Neural cell (in vitro differentiated cells): ENCODE measurements around the gene GHRH. TPM values are rescaled to one million over a fixed set of nuclear protein-coding genes. Genes with fewer than 3 reads are reported as not detected.

Source experiments
- H2AFZ ChIP-seq: fragments of 200-600, 300-800 bp; sonication (generic), shearing (Covaris generic); 2 replicates; pipeline ENCODE4 v1.6.0; 2014; ENCODE audit warnings: low read depth, mild to moderate bottlenecking, antibody characterized with exemption, low read length, moderate library complexity
- H3F3A ChIP-seq: fragments of 200-600 bp; shearing (Covaris generic); 2 replicates; pipeline ENCODE4 v1.6.1; 2016; ENCODE audit warnings: mild to moderate bottlenecking, moderate library complexity, mixed read lengths, antibody characterized with exemption, low read length; ENCODE audit not compliant: insufficient read depth, poor library complexity, severe bottlenecking
- H3K27ac ChIP-seq: fragments of 200-600, 300-800 bp; sonication (generic), shearing (Covaris generic); 2 replicates; pipeline ENCODE4 v1.5.1; 2014; ENCODE audit warnings: mild to moderate bottlenecking, low read length, moderate library complexity
- H3K27me3 ChIP-seq: fragments of 300-800, 200-600 bp; sonication (generic), shearing (Covaris generic); 2 replicates; pipeline ENCODE4 v1.6.0; 2014; ENCODE audit warnings: mild to moderate bottlenecking, low read depth, low read length, moderate library complexity; ENCODE audit not compliant: insufficient read depth
- H3K36me3 ChIP-seq: fragments of 300-800, 200-600 bp; sonication (generic), shearing (Covaris generic); 2 replicates; pipeline ENCODE4 v1.5.1; 2014; ENCODE audit warnings: mild to moderate bottlenecking, antibody characterized with exemption, low read length, moderate library complexity; ENCODE audit not compliant: insufficient read depth
- H3K4me2 ChIP-seq: fragments of 300-800, 200-600 bp; sonication (generic), shearing (Covaris generic); 2 replicates; pipeline ENCODE4 v1.6.0; 2014; ENCODE audit warnings: mild to moderate bottlenecking, low read length
- H3K4me3 ChIP-seq: fragments of 300-800, 200-600 bp; sonication (generic), shearing (Covaris generic); 2 replicates; pipeline ENCODE4 v1.5.1; 2014; ENCODE audit warnings: mild to moderate bottlenecking, low read length, moderate library complexity
- H3K79me2 ChIP-seq: fragments of 200-600 bp; shearing (Covaris generic); replicated peaks from 2 replicates; pipeline ENCODE4 v1.6.0; 2014; ENCODE audit warnings: mild to moderate bottlenecking, low read length, moderate library complexity; ENCODE audit not compliant: insufficient read depth
- H3K9ac ChIP-seq: fragments of 300-800, 200-600 bp; sonication (generic), shearing (Covaris generic); 2 replicates; pipeline ENCODE4 v1.6.1; 2016; ENCODE audit warnings: mild to moderate bottlenecking, low read length, mixed read lengths
- H3K9me2 ChIP-seq: fragments of 200-600 bp; shearing (Covaris generic); 2 replicates; pipeline ENCODE4 v1.6.1; 2016; ENCODE audit warnings: mild to moderate bottlenecking, low read length, mixed read lengths; ENCODE audit not compliant: insufficient read depth
- H3K9me3 ChIP-seq: fragments of 200-600, 300-800 bp; sonication (generic), shearing (Covaris generic); 2 replicates; pipeline ENCODE4 v1.6.1; 2016; ENCODE audit warnings: mild to moderate bottlenecking, mixed run types, low read length, moderate library complexity, mixed read lengths
- H4K20me1 ChIP-seq: fragments of 200-600 bp; shearing (Covaris generic); 2 replicates; pipeline ENCODE4 v1.6.1; 2016; ENCODE audit warnings: mild to moderate bottlenecking, mixed run types; ENCODE audit not compliant: insufficient read depth
- EP300 ChIP-seq: fragments of 450-650 bp; conservative IDR thresholded peaks from 2 replicates; pipeline ENCODE4 v1.6.1; 2014; ENCODE audit warnings: antibody characterized with exemption, mild to moderate bottlenecking, moderate library complexity; ENCODE audit not compliant: poor library complexity, severe bottlenecking
- EZH2 ChIP-seq: fragments of 200-600, 300-800 bp; shearing (Covaris generic), sonication (generic); IDR thresholded peaks from 2 replicates; pipeline ENCODE4 v1.6.1; 2014; ENCODE audit warnings: antibody characterized with exemption, low read length, borderline replicate concordance, mild to moderate bottlenecking; ENCODE audit not compliant: insufficient read depth, poor library complexity, severe bottlenecking
- MXI1 ChIP-seq: fragments of 450-650 bp; conservative IDR thresholded peaks from 2 replicates; pipeline ENCODE4 v1.6.1; 2014; ENCODE audit warnings: antibody characterized with exemption, mild to moderate bottlenecking; ENCODE audit not compliant: poor library complexity, severe bottlenecking
- POLR2AphosphoS5 ChIP-seq: IDR thresholded peaks from 2 replicates; pipeline ENCODE4 v1.6.1; 2012
- RAD21 ChIP-seq: fragments of 450-650 bp; conservative IDR thresholded peaks from 2 replicates; pipeline ENCODE4 v1.6.1; 2014; ENCODE audit warnings: antibody characterized with exemption, mild to moderate bottlenecking, moderate library complexity
- SMC3 ChIP-seq: fragments of 450-650 bp; conservative IDR thresholded peaks from 2 replicates; pipeline ENCODE4 v1.6.1; 2014; ENCODE audit warnings: antibody characterized with exemption, mild to moderate bottlenecking, moderate library complexity; ENCODE audit not compliant: poor library complexity
- TAF1 ChIP-seq: IDR thresholded peaks from 2 replicates; pipeline ENCODE4 v1.6.1; 2012; ENCODE audit warnings: low read depth
- polyA plus RNA-seq: library from polyadenylated mRNA; depleted of rRNA; stranded (reverse); fragments of >200 nt; gene quantifications from 2 replicates; pipeline ENCODE4 v1.2.3, GENCODE V29; 2014
- TF ChIP-seq, protein P1 (sequence below): IDR thresholded peaks from 2 replicates; pipeline ENCODE4 v1.6.1; 2012; ENCODE audit warnings: borderline replicate concordance
- TF ChIP-seq, protein P2 (sequence below): fragments of 450-650 bp; IDR thresholded peaks from 2 replicates; pipeline ENCODE4 v1.5.1; 2014; ENCODE audit warnings: antibody characterized with exemption, mild to moderate bottlenecking, moderate library complexity; ENCODE audit not compliant: poor library complexity, severe bottlenecking

Gene GHRH
- polyA plus RNA-seq, 1 donor from 2014 or later = not detected

DNA sequence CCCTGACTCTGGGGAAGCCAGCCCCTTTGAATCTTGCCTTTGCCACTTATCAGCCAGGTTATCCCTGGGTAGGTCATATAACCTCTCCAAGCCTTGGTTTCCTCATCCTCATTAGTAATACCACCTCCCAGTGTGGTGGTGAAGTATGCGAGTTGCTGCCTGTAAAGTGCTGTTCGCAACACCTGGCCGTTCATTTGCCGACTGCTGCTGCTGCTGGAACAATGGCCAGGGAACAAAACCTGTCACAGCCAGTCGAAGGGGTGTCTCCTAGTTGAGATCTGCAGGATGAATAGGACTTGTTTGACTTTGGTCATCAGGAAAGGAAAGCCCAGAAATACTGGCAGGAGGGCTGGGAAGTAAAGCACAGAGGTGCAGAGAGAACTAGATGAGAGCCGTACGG, 34.0 kb upstream of the GHRH start:
- H3K4me2 ChIP-seq = no peak overlapping the region
- no peaks in the 10 kb centered on the region for H3K36me3 ChIP-seq

GRCh38 chr20:37295001-37295400, 33.4 kb upstream of the GHRH start:
- no peak overlapping the region for H3K4me3 ChIP-seq
- no peak overlapping the region for H2AFZ ChIP-seq
- TF ChIP-seq, protein P1, sequence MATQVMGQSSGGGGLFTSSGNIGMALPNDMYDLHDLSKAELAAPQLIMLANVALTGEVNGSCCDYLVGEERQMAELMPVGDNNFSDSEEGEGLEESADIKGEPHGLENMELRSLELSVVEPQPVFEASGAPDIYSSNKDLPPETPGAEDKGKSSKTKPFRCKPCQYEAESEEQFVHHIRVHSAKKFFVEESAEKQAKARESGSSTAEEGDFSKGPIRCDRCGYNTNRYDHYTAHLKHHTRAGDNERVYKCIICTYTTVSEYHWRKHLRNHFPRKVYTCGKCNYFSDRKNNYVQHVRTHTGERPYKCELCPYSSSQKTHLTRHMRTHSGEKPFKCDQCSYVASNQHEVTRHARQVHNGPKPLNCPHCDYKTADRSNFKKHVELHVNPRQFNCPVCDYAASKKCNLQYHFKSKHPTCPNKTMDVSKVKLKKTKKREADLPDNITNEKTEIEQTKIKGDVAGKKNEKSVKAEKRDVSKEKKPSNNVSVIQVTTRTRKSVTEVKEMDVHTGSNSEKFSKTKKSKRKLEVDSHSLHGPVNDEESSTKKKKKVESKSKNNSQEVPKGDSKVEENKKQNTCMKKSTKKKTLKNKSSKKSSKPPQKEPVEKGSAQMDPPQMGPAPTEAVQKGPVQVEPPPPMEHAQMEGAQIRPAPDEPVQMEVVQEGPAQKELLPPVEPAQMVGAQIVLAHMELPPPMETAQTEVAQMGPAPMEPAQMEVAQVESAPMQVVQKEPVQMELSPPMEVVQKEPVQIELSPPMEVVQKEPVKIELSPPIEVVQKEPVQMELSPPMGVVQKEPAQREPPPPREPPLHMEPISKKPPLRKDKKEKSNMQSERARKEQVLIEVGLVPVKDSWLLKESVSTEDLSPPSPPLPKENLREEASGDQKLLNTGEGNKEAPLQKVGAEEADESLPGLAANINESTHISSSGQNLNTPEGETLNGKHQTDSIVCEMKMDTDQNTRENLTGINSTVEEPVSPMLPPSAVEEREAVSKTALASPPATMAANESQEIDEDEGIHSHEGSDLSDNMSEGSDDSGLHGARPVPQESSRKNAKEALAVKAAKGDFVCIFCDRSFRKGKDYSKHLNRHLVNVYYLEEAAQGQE = no peak
- TF ChIP-seq RAD21 (no peak), MXI1 (no peak), TAF1 (no peak), EZH2 (no peak), POLR2AphosphoS5 (no peak), SMC3 (no peak), EP300 (no peak)
- TF ChIP-seq, protein P2, sequence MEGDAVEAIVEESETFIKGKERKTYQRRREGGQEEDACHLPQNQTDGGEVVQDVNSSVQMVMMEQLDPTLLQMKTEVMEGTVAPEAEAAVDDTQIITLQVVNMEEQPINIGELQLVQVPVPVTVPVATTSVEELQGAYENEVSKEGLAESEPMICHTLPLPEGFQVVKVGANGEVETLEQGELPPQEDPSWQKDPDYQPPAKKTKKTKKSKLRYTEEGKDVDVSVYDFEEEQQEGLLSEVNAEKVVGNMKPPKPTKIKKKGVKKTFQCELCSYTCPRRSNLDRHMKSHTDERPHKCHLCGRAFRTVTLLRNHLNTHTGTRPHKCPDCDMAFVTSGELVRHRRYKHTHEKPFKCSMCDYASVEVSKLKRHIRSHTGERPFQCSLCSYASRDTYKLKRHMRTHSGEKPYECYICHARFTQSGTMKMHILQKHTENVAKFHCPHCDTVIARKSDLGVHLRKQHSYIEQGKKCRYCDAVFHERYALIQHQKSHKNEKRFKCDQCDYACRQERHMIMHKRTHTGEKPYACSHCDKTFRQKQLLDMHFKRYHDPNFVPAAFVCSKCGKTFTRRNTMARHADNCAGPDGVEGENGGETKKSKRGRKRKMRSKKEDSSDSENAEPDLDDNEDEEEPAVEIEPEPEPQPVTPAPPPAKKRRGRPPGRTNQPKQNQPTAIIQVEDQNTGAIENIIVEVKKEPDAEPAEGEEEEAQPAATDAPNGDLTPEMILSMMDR = no peak
- no peaks in the 10 kb centered on the region for H3K27me3 ChIP-seq
- H3K79me2 ChIP-seq = peaks cover 8% of the 10 kb centered on the region
- no peaks in the 10 kb centered on the region for H4K20me1 ChIP-seq
- H3K36me3 ChIP-seq = no peaks in the 10 kb centered on the region
- H3K9me2 ChIP-seq = no peaks in the 10 kb centered on the region
- H3K9me3 ChIP-seq = no peaks in the 10 kb centered on the region
- no peak overlapping the region for H3K9ac ChIP-seq
- H3K27ac ChIP-seq = no peak overlapping the region
- no peak overlapping the region for H3K4me2 ChIP-seq
- no peaks in the 10 kb centered on the region for H3F3A ChIP-seq

More for the DNA sequence above, 34.0 kb upstream of the GHRH start:
- Histone ChIP-seq H3K9me2 (no peaks in the 10 kb centered on the region), H3K27me3 (no peaks in the 10 kb centered on the region), H2AFZ (no peak overlapping the region), H4K20me1 (no peaks in the 10 kb centered on the region), H3K9me3 (no peaks in the 10 kb centered on the region), H3K79me2 (peaks cover 8% of the 10 kb centered on the region), H3K4me3 (no peak overlapping the region), H3F3A (no peaks in the 10 kb centered on the region), H3K27ac (no peak overlapping the region), H3K9ac (no peak overlapping the region)
- TF ChIP-seq TAF1 = no peak
- TF ChIP-seq EZH2 = no peak
- TF ChIP-seq MXI1 = no peak
- TF ChIP-seq POLR2AphosphoS5 = peak; percentile 10
- no peak for TF ChIP-seq RAD21
- TF ChIP-seq, protein P2 = no peak
